DMS 273 (cell line): ENCODE results near the gene SNX5.

Experiments
- DNase-seq: peaks from one replicate; lab custom pipeline; 2025; ENCODE audit not compliant: unreplicated experiment; lab: John Stamatoyannopoulos, UW

SNX5 gene

GRCh38 chr20:17919149-17919548, 49.4 kb downstream of the SNX5 start:
- DNase-seq, result no peak

GRCh38 chr20:17917832-17918618, 50.6 kb downstream of the SNX5 start:
- DNase-seq, result no peak

DNA sequence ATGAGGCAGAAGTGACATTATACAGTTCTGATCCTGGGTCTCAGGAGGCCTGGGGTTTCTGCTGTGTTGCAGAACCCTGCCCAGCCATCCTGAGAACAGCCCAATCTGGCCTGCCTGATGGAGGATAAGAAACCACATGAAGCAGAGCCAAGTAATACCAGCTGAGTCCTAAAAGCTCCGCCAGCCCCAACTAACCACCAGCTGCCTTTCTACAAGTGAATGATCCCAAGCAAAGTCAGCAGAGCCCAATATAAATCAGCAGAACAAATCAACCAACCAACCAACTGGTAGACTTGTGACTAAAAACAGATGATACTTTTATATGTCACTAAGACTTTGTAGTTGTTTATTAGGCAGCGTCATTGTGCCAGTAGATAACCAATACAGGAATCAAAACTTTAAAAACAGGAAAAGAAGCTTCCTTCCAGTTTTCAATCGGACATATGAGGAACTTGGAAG, 52.1 kb downstream of the SNX5 start:
- DNase-seq, result peak; percentile 80

DNA sequence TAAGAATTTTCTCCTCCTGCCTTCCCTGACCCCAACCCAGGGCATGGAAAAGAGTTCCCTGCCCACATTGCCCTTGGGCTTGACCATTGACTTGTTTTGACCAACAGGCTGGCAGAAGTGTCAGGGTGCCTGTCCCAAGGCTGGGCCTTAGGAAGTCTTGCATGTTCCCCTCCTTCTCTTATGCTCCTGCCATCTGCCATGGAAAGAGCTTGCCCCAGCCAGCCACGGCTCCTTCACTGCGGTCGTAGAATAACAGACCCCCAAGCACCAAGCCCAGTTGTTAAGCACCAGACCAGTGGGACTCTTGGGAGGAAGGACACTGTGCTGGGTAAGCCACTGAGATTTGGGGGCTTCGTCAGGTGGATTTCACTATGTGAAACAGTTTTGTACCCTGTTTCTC, 53.6 kb downstream of the SNX5 start:
- no peak for DNase-seq

- no peak for DNase-seq
These were observed 55.7 kb downstream of the SNX5 start for GRCh38 chr20:17912916-17913315.

GRCh38 chr20:17911927-17912326, 56.7 kb downstream of the SNX5 start:
- no peak for DNase-seq

- no peak for DNase-seq
These were observed 57.7 kb downstream of the SNX5 start for GRCh38 chr20:17910828-17911294.

- no peak for DNase-seq
These were observed 58.7 kb downstream of the SNX5 start for GRCh38 chr20:17909869-17910321.

DNA sequence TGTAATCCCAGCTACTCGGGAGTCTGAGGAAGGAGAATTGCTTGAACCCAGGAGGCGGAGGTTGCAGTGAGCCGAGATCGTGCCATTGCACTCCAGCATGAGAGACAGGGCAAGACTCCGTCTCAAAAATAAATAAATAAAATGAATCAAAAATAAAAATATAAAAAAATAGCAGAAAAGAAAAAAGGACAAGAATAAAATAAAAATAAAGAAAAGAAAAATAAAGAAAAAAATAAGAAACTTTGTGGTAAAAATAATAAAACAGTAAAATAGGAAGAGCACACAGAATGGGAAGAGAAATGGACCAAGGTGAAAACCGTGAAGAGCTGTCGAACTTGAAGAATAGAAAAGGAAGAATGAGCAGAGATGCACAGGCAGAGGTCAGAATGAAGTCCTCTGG, 63.0 kb downstream of the SNX5 start:
- no peak for DNase-seq

- no peak for DNase-seq
These were observed 64.6 kb downstream of the SNX5 start for GRCh38 chr20:17904027-17904426.

- DNase-seq, result no peak
These were observed 66.0 kb downstream of the SNX5 start for GRCh38 chr20:17902531-17903083.

- no peak for DNase-seq
These were observed 66.6 kb downstream of the SNX5 start for GRCh38 chr20:17901971-17902370.

DNA sequence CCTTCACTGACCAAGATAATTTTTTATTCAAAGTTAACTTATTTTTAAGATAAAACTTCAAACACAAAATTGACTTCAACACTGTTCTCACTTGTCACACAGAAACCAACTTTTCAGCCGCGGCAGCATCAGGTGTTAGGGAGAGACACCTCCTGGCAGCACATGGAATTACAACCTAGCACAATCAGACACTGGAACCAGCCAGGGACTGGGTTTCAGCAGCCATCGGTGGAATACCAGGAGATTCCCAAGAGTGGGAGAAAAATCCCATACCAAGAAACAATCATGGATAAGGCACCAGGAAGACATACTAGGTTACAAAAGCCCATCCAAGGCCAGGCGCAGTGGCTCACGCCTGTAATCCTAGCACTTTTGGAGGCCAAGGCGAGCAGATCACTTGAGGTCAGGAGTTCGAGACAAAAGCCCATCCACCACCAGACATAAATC, 70.0 kb downstream of the SNX5 start:
- DNase-seq, result peak; percentile 77

DNA sequence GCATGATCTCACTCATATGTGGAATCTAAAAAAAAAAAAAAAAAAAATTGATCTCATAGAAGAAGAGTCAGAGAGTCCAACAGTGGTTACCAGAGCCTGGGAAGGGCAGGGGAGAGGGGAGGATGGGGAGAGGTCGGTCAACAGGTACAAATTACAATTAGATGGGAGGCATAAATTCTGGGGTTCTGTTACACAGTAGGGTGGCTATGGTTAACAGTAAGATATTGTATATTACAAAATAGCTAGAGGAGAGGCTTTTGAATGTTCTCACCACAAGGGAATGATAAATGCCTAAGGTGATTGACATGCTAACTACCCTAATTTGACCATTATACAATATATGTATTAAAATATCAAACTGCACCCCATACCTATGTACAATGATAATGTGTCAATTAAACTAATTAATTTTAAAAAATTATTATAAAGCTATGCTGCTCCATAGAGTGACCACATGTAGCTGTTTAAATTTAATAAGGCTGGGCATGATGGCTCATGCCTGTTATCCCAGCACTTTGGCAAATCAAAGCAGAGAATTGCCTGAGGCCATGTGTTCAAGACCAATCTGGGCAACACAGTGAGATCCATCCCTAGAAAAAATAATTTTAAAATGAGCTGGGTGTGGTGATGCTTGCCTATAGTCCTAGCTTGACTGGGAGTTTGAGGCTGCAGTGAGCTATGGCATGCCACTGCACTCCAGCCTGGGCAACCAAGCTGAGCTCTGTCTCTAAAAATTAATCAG, 70.9 kb downstream of the SNX5 start:
- no peak for DNase-seq

DNA sequence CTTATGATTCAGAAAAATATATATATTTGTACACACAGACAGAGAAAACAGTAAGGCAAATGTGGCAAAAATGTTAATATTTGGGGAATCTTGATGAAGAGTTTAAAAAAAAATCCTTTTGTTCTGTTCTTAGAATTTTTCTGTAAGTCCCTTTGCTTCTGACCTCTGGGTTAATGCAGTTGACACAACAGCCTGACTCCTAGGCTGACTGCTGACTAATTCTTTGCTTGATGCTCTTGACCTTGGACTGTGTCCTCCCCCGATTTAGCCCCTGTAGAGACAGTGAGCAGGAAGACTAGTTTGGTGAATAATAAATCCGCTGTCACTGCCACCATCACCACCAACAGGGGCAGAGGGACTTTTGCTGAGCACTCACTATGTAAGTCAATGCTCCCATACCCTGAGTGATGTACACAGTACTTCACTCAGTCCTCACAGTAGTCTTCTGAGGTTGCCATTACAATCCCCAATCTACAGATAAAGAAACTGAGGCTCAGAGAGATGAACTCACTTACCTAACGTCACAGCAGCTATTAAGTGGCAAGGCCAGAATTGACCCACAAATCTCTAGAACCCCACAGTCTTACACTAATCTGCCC, 71.7 kb downstream of the SNX5 start:
- no peak for DNase-seq

GRCh38 chr20:17896193-17896723, 72.3 kb downstream of the SNX5 start:
- no peak for DNase-seq

- DNase-seq, result no peak
These were observed 72.9 kb downstream of the SNX5 start for GRCh38 chr20:17895641-17896171.

DNA sequence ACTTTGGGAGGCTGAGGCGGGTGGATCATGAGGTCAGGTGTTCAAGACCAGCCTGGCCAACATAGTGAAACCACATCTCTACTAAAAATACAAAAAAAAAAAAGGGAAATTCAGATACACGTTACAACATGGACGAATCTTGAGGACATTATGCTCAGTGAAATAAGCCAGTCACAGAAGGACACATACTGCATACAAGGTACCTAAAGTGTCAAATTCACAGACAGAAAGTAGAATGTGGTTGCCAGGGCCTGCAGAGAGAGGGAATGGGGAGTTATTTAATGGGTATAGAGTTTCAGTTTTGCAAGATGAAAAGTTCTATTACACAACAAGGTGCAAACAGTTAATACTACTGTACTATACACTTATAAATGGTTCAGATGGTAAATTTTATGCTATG, 75.1 kb downstream of the SNX5 start:
- DNase-seq, result no peak

DNA sequence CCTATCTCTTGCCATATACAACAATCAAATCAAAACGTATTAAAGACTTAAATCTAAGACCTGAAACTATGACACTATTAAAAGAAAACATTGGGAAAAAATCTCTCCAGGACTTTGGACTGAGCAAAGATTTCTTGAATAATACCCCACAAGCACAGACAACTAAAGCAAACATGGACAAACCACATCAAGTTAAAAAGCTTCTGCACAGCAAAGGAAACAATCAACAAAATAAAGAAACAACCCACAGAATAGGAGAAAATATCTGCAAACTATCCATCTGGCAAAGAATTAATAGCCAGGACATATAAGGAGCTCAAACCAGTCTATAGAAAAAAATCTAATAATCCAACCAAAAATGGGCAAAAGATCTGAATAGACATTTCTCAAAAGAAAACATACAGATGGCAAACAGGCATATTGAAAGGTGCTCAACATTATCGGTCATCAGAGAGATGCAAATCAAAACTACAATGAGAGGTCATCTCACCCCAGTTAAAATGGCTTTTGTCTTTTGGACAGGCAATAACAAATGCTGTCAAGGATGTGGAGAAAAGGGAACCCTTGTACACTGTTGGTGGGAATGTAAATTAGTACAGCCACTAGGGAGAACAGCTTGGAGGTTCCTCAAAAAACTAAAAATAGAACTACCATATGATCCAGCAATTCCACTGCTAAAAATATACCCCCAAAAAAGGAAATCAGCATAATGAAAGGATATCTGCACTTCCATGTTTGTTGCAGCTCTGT, 76.2 kb downstream of the SNX5 start:
- DNase-seq, result no peak
